OCI-M2 (cell line): ENCODE measurements around the gene IRX5.
A peak's percentile ranks its signal among the peaks of the same experiment; 100 is the strongest.

Source experiments
- DNase-seq: peaks from one replicate; lab custom pipeline; 2025; ENCODE audit not compliant: unreplicated experiment; lab: John Stamatoyannopoulos, UW

Gene IRX5

GRCh38 chr16:54929090-54930004 lies 1.3 kb upstream of the IRX5 start:
- DNase-seq: peak; percentile 75

- DNase-seq: no peak
Observed at GRCh38 chr16:54930869-54931119, 129 bp downstream of the IRX5 start.

- no peak for DNase-seq
Observed at GRCh38 chr16:54931120-54932014, 702 bp downstream of the IRX5 start.

- no peak for DNase-seq
Observed at GRCh38 chr16:54932021-54932660, 1.5 kb downstream of the IRX5 start.

- no peak for DNase-seq
Observed at GRCh38 chr16:54932737-54933254, 2.1 kb downstream of the IRX5 start.

GRCh38 chr16:54933281-54934011 lies 2.8 kb downstream of the IRX5 start:
- no peak for DNase-seq

GRCh38 chr16:54934481-54935265 lies 4.0 kb downstream of the IRX5 start:
- no peak for DNase-seq

GRCh38 chr16:54935266-54935968 lies 4.8 kb downstream of the IRX5 start:
- DNase-seq: no peak

GRCh38 chr16:54936201-54936978 lies 5.7 kb downstream of the IRX5 start:
- no peak for DNase-seq

- DNase-seq: no peak
Observed at GRCh38 chr16:54936979-54937670, 6.5 kb downstream of the IRX5 start.

- no peak for DNase-seq
Observed at GRCh38 chr16:54937671-54938211, 7.1 kb downstream of the IRX5 start.

- no peak for DNase-seq
Observed at GRCh38 chr16:54938212-54939028, 7.8 kb downstream of the IRX5 start.

- DNase-seq: no peak
Observed at GRCh38 chr16:54939029-54939346, 8.3 kb downstream of the IRX5 start.

- no peak for DNase-seq
Observed at GRCh38 chr16:54939510-54940278, 9.0 kb downstream of the IRX5 start.

- no peak for DNase-seq
Observed at GRCh38 chr16:54940279-54940604, 9.6 kb downstream of the IRX5 start.

- no peak for DNase-seq
Observed at GRCh38 chr16:54942353-54942943, 11.8 kb downstream of the IRX5 start.
